Spinal cord (tissue), 10 donors: ENCODE results near the gene IQCK. TPM values are rescaled to one million over a fixed set of nuclear protein-coding genes. Genes with fewer than 3 reads are reported as not detected.

Experiments
- DNase-seq, 6 donors: peaks; one replicate each; pipeline versions ENCODE4 v3.0.0 to v3.0.0-alpha.2; 2013 to 2015; ENCODE audit warnings: low spot score in 6 of 6, low read depth in 4 of 6
- H3K27ac ChIP-seq: one replicate; pipeline ENCODE4 v1.5.1; 2013; ENCODE audit warnings: low read depth, low read length, control low read depth
- H3K27me3 ChIP-seq: one replicate; pipeline ENCODE4 v1.6.1; 2013; ENCODE audit warnings: low read length; ENCODE audit not compliant: control insufficient read depth, insufficient read depth
- H3K36me3 ChIP-seq: one replicate; pipeline ENCODE4 v1.6.1; 2013; ENCODE audit warnings: low read length; ENCODE audit not compliant: control insufficient read depth, insufficient read depth
- H3K4me1 ChIP-seq: one replicate; pipeline ENCODE4 v1.6.1; 2013; ENCODE audit warnings: low read length; ENCODE audit not compliant: control insufficient read depth, insufficient read depth
- H3K4me3 ChIP-seq: one replicate; pipeline ENCODE4 v1.5.1; 2013; ENCODE audit warnings: low read depth, low read length, control low read depth
- H3K9me3 ChIP-seq: one replicate; pipeline ENCODE4 v1.6.1; 2013; ENCODE audit warnings: low read length; ENCODE audit not compliant: control insufficient read depth, insufficient read depth
- WGBS: methylation state at CpG from one replicate; pipeline ENCODE4 v1.1.5; 2013; ENCODE audit warnings: missing lambda C conversion rate; ENCODE audit not compliant: insufficient coverage; 5-methylcytosine and 5-hydroxymethylcytosine counted together
- polyA plus RNA-seq, 2 donors: library from polyadenylated mRNA; unstranded; fragments of 120-200 nt; gene quantifications; one replicate each; pipeline ENCODE4 v1.2.1, GENCODE V29; 2013; ENCODE audit not compliant: insufficient read length in 2 of 2
- total RNA-seq, 2 donors: library from RNA; depleted of rRNA in 1 of 2; stranded (reverse); fragments of 120-200 nt in 1 of 2; fragments of >200 nt in 1 of 2; gene quantifications; one replicate each; pipeline versions ENCODE4 v1.2.3 to v1.2.4, GENCODE V29; 2013 to 2014
- donor health status: healthy.

Gene IQCK
- total and polyA plus RNA-seq, 4 donors: 12.0 to 25.5 (median 19.0) TPM

- Histone ChIP-seq H3K27ac (no peak overlapping the region), H3K9me3 (no peaks in the 10 kb centered on the region), H3K4me3 (no peak overlapping the region), H3K4me1 (peaks cover 35% of the 10 kb centered on the region), H3K36me3 (peaks cover 57% of the 10 kb centered on the region), H3K27me3 (no peaks in the 10 kb centered on the region)
- DNase-seq: no peak
- WGBS: 97% methylated on average over 20 of the region's 20 CpGs
These were observed 153.7 kb downstream of the IQCK start for GRCh38 chr16:19871721-19872120.

DNA sequence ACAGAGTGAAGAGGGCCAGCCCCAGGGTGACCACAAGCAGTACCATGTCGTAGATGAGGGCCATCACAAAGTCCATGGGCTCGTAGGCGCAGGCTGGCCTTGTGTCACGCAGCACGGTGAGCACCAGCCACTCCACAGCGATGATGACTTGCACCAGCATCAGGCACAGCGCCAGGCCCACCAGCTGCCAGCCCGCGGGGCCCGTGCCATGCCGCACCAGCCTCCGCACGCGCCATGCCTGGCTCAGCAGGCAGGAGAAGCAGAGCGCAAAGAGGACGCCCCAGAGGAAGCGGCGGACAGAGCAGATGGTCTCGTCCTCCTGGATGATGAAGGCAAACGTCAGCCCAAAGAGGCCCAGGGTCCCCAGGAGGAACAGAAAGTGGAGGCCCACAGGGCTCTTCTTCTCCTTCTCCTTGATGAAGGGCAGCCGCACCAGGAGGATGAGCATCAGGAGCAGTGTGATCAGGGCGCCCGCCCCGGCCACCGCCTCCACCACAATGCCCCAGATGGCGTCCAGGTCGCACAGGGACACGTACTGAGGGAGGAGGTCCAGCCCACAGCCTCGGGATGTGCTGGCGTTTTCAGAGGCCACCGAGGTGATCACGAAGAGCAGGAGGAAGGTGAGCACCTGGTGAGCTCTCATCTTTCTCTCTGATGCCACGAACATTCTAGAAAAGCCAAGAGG lies 154.2 kb downstream of the IQCK start:
- Histone ChIP-seq H3K4me3 (no peak overlapping the region), H3K27ac (no peak overlapping the region), H3K9me3 (no peaks in the 10 kb centered on the region), H3K36me3 (peaks cover 53% of the 10 kb centered on the region), H3K27me3 (no peaks in the 10 kb centered on the region), H3K4me1 (peaks cover 39% of the 10 kb centered on the region)
- DNase-seq: no peak
- WGBS: 91% methylated on average over 30 of the region's 33 CpGs

DNA sequence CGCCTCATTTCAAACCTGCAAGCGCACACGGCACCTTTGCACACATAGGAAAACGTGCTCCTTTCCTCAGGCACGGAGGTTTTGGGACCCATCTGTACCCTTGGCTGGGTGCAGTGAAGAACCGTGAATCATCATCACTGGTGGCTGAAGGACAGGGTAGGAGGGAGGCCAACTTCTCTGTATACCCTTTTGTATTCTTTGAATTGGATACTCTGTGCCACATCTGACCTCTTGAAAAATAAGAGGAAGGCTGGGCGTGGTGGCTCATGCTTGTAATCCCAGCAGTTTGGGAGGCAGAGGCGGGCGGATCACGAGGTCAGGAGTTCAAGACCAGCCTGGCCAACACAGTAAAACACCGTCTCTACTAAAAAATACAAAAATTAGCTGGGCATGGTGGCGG lies 154.9 kb downstream of the IQCK start:
- Histone ChIP-seq H3K36me3 (peaks cover 49% of the 10 kb centered on the region), H3K4me3 (no peak overlapping the region), H3K9me3 (no peaks in the 10 kb centered on the region), H3K27ac (no peak overlapping the region), H3K27me3 (no peaks in the 10 kb centered on the region), H3K4me1 (peaks cover 42% of the 10 kb centered on the region)
- DNase-seq: no peak
- WGBS: 85% methylated on average over 4 of the region's 12 CpGs

DNA sequence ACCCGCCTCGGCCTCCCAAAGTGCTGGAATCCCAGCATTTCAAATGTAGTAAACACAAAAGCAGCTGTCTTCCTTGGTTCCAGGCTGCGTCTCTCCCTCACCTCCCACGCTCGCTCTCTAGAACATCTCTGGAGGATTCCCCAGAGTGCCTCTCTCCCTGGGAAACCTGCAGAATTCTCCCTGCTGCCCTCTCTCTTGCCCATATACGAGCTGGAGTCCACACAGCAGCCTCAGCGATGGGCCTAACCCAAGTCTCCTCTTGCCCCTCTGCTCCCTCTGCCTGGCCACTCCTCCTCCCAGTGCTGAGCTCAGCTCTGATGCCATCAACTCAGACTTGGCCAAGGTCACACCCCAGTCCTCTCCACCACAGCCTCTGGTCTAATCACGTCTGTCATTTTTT lies 156.0 kb downstream of the IQCK start:
- Histone ChIP-seq H3K27me3 (no peaks in the 10 kb centered on the region), H3K27ac (peak overlapping the region; percentile 16), H3K36me3 (peaks cover 41% of the 10 kb centered on the region), H3K9me3 (no peaks in the 10 kb centered on the region), H3K4me3 (no peak overlapping the region), H3K4me1 (peaks cover 46% of the 10 kb centered on the region)
- WGBS: 80% methylated on average over 8 of the region's 8 CpGs
- DNase-seq: no peak

- Histone ChIP-seq H3K9me3 (no peaks in the 10 kb centered on the region), H3K4me3 (no peak overlapping the region), H3K27me3 (no peaks in the 10 kb centered on the region), H3K36me3 (peaks cover 36% of the 10 kb centered on the region), H3K4me1 (peaks cover 56% of the 10 kb centered on the region), H3K27ac (no peak overlapping the region)
- DNase-seq: peak in 1 of 6 donors; percentile 43
- WGBS: 55% methylated on average over 17 of the region's 18 CpGs
These were observed 156.9 kb downstream of the IQCK start for GRCh38 chr16:19874851-19875546.

- no peaks in the 10 kb centered on the region for H3K27me3 ChIP-seq
- peaks cover 59% of the 10 kb centered on the region for H3K4me1 ChIP-seq
- no peak overlapping the region for H3K4me3 ChIP-seq
- no peak overlapping the region for H3K27ac ChIP-seq
- H3K36me3 ChIP-seq: peaks cover 34% of the 10 kb centered on the region
- no peaks in the 10 kb centered on the region for H3K9me3 ChIP-seq
- WGBS: 33% methylated on average over 1 of the region's 6 CpGs
- DNase-seq: no peak
These were observed 157.8 kb downstream of the IQCK start for GRCh38 chr16:19875900-19876299.

DNA sequence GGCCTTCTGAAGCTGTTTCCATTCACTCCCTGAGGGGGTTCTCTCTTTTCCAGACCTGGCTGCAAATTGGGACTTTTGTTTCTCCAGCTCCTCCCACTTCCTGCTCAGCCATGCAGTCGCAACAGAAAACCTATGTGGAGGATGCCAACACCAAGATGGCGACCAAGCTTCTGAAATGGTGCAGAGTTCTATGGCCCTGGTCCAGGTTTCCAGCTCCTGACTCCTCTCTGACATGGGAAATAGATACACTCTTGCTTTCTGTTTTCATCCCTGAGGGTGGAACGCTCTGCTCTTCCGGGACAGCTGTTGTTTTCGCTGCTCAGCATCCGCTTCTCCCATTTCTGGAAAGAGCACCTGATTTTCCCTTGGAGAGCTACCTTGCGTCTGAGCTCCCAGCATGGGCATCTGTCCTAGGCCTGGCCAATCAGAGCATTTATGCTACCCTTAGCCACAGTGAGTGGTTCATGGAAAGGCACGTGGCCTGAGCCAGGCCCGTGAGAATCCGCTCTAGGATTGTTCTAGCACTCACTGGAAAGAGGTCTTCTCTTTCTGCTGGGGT lies 158.5 kb downstream of the IQCK start:
- peaks cover 32% of the 10 kb centered on the region for H3K36me3 ChIP-seq
- H3K4me1 ChIP-seq: peaks cover 64% of the 10 kb centered on the region
- H3K4me3 ChIP-seq: no peak overlapping the region
- H3K27ac ChIP-seq: no peak overlapping the region
- no peaks in the 10 kb centered on the region for H3K27me3 ChIP-seq
- 64% methylated on average over 10 of the region's 10 CpGs for WGBS
- H3K9me3 ChIP-seq: no peaks in the 10 kb centered on the region
- peak in 2 of 6 donors; percentile 14 to 55 for DNase-seq

DNA sequence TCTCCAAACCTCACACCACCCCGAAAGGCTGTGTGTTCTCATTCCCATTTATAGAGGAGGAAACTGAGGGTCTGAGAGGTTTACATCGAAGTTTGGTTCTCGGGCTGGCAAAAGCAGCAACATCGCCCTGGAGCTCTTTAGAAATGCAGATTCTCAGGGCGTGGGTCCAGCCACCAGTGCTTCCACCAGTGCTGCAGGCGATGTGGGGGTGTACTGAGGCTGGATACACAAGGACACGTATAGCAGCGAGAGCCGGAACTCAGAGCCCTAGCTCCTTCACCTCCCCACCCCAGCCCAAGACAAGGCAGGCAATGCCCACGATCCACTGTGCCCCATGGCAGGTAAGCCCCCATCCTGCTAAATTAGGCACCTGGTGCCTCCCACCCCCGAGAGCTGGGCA lies 160.7 kb downstream of the IQCK start:
- Histone ChIP-seq H3K4me3 (no peak overlapping the region), H3K27ac (peak overlapping the region; percentile 78), H3K4me1 (peaks cover 84% of the 10 kb centered on the region), H3K27me3 (no peaks in the 10 kb centered on the region), H3K36me3 (peaks cover 14% of the 10 kb centered on the region), H3K9me3 (no peaks in the 10 kb centered on the region)
- DNase-seq: peak in 1 of 6 donors; percentile 60
- WGBS: 42% methylated on average over 4 of the region's 11 CpGs

GRCh38 chr16:19879241-19879792 lies 161.2 kb downstream of the IQCK start:
- 6% methylated on average over 4 of the region's 13 CpGs for WGBS
- peaks cover 10% of the 10 kb centered on the region for H3K36me3 ChIP-seq
- H3K27me3 ChIP-seq: no peaks in the 10 kb centered on the region
- H3K4me3 ChIP-seq: no peak overlapping the region
- peaks cover 81% of the 10 kb centered on the region for H3K4me1 ChIP-seq
- H3K27ac ChIP-seq: peak overlapping the region; percentile 78
- DNase-seq: peak in 3 of 6 donors; percentile 46 to 94 (median 81)
- no peaks in the 10 kb centered on the region for H3K9me3 ChIP-seq
